ENCODE measurements around the gene SPRYD3. TPM values are rescaled to one million over a fixed set of nuclear protein-coding genes. Genes with fewer than 3 reads are reported as not detected.
A peak's percentile ranks its signal among the peaks of the same experiment; 100 is the strongest.

SPRYD3 gene
- total RNA-seq, 1 donor from 2014 or later = 50.4 TPM

DNA sequence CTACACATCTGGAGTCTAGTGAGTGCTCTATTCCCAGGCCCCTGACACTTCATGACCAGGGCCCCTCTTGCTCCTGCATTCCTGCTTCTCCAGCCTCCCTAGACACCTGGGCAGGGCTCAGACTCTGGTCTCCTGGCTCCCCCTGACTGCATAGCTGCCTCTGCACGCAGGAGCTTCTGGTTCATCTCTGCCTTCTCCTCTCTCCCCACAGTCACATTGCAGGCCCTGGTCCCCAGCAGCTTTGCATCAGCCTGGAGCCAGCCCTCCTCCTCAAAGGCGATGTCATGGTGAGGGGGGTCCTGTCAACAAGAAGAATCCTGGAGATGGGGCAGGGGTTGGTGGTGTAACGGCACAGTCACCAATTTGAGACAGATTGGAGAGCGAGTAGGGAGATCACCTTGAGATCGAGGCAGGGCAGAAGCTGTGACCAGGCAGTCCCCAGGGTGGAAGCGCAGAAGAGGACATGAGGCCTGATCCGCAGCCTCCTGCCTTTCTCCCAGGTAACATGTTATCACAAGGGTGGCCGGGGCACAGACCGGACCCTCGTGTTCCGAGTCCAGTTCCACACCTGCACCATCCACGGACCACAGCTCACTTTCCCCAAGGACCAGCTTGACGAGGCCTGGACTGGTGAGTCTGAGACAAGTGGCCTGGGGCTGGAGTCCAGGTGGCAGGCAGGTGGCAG is 21.2 kb downstream of the SPRYD3 start:
- Histone ChIP-seq H3K27me3 (no peaks in the 10 kb centered on the region), H3K36me3 (peaks cover 94% of the 10 kb centered on the region), H3K4me3 (no peak overlapping the region), H3K9me3 (no peaks in the 10 kb centered on the region), H3K27ac (no peak overlapping the region), H3K4me1 (peaks cover 61% of the 10 kb centered on the region)
- intact Hi-C loops (cut with DNase I) = no loop called here
- DNase-seq (peak; percentile 63), ATAC-seq (no peak)
- TF ChIP-seq, protein P1, sequence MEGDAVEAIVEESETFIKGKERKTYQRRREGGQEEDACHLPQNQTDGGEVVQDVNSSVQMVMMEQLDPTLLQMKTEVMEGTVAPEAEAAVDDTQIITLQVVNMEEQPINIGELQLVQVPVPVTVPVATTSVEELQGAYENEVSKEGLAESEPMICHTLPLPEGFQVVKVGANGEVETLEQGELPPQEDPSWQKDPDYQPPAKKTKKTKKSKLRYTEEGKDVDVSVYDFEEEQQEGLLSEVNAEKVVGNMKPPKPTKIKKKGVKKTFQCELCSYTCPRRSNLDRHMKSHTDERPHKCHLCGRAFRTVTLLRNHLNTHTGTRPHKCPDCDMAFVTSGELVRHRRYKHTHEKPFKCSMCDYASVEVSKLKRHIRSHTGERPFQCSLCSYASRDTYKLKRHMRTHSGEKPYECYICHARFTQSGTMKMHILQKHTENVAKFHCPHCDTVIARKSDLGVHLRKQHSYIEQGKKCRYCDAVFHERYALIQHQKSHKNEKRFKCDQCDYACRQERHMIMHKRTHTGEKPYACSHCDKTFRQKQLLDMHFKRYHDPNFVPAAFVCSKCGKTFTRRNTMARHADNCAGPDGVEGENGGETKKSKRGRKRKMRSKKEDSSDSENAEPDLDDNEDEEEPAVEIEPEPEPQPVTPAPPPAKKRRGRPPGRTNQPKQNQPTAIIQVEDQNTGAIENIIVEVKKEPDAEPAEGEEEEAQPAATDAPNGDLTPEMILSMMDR (IDR thresholded peaks at IDR 0.05) = no peak

DNA sequence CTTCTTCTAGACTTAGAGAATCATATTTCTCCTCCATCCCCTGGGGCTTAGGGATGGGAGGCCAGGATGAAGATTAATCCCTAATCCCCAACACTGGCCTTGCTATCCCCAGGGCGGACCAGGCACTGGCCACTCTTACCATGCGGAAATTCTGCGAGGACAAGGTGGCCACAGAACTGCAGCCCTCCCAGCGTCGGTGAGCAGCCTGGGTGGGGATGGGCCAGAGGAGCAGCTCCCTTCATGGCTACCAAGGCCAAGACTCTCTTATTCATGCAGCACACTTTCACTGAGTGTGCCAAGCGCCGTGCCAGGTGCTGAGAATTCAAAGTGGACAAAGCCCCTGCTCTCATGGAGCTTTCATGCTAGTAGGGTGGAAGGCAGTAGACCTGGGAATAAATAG is 22.3 kb downstream of the SPRYD3 start:
- DNase-seq (peak; percentile 48), ATAC-seq (no peak)
- Histone ChIP-seq H3K36me3 (peaks cover 89% of the 10 kb centered on the region), H3K4me3 (no peak overlapping the region), H3K27me3 (no peaks in the 10 kb centered on the region), H3K4me1 (peaks cover 58% of the 10 kb centered on the region), H3K9me3 (no peaks in the 10 kb centered on the region), H3K27ac (no peak overlapping the region)
- TF ChIP-seq, protein P1 (IDR thresholded peaks at IDR 0.05) = no peak
- intact Hi-C loops (cut with DNase I) = no loop called here

DNA sequence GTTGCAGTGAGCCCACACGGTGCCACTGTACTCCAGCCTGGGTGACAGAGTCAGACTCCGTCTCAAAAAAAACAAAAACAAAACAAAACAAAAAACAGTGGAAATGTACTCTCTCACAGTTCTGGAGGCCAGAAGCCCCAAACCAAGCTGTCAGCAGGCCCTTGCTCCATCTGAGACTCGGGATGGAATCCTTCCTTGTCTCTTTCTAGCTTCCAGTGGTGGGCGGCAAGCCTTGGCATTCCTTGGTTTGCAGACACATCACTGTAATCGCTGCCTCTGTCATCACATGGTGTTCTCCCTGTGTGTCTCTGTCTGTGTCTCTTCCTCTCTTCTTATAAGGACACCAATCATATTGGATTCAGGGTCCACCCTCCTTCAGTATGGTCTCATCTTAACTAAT is 22.9 kb downstream of the SPRYD3 start:
- Histone ChIP-seq H3K27ac (no peak overlapping the region), H3K4me3 (no peak overlapping the region), H3K36me3 (peaks cover 83% of the 10 kb centered on the region), H3K27me3 (no peaks in the 10 kb centered on the region), H3K9me3 (no peaks in the 10 kb centered on the region), H3K4me1 (peaks cover 57% of the 10 kb centered on the region)
- TF ChIP-seq, protein P1 (IDR thresholded peaks at IDR 0.05) = no peak
- no peak for ATAC-seq
- intact Hi-C loops (cut with DNase I) = no loop called here
- DNase-seq = peak; percentile 20

DNA sequence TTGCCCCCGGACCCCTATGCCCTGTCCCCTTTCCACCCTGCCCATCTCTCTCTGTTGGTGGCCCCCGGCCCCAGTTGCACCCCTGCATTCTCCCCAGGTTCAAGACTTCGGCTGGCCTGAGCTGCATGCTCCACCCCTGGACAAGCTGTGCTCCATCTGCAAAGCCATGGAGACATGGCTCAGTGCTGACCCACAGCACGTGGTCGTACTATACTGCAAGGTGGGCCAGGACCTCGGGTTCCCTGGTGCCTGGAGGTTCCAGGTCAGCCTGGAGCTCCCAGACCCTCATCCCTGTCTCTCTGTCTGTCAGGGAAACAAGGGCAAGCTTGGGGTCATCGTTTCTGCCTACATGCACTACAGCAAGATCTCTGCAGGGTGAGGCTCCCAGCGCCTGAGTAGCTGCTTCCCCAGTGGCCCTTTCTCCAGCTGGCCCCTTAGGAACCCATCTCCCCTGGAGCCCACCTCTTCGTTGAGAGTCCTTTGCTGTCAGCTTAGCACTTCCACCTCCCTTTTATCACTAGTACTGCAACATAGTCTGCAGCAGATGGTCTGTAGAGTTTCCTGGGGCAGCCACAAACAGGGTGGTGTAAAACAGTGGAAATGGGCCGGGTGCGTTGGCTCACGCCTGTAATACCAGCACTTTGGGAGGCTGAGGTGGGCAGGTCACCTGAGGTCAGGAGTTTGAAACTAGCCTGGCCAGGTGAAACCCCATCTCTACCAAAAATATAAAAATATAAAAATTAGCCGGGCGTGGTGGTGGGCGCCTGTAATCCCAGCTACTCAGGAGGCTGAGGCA is 23.5 kb downstream of the SPRYD3 start:
- TF ChIP-seq, protein P1 (IDR thresholded peaks at IDR 0.05) = no peak
- DNase-seq (peak; percentile 62), ATAC-seq (no peak)
- H3K27me3 ChIP-seq = no peaks in the 10 kb centered on the region
- H3K36me3 ChIP-seq = peaks cover 77% of the 10 kb centered on the region
- no peak overlapping the region for H3K4me3 ChIP-seq
- H3K27ac ChIP-seq = no peak overlapping the region
- no peaks in the 10 kb centered on the region for H3K9me3 ChIP-seq
- intact Hi-C loops (cut with DNase I) = no loop called here
- peaks cover 53% of the 10 kb centered on the region for H3K4me1 ChIP-seq

DNA sequence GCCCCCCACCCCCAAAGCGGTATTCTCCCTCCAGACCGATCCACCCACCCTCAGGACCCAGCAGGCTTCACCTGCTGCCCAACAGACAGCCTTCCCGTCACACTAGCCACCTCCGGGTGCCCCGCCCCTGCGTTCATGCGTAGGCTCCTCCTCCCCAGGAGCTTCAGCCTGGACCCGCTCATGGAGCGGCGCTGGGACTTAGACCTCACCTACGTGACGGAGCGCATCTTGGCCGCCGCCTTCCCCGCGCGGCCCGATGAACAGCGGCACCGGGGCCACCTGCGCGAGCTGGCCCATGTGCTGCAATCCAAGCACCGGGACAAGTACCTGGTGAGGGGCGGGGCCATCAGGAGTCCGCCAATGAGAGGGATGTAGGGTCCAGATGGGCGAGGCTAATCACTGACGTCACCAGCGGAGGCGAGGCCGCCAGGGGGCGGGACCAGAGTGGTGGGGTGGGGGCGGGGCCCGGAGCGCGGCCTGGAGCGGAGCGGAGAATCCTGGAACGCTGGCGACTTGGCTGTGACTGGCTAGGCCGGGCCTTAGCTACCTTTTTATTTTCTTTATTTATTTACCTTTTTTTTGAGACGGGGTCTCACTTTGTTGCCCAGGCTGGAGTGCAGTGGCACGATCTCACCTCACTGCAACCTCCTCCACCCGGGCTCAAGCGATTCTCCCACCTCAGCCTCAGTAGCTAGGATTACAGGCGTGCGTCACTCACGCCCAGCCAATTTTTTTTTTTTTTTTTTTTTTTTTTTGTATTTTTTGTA is 24.9 kb downstream of the SPRYD3 start:
- peaks cover 63% of the 10 kb centered on the region for H3K36me3 ChIP-seq
- DNase-seq = peak; percentile 97

More for the DNA sequence above, 24.9 kb downstream of the SPRYD3 start:
- Histone ChIP-seq H3K4me1 (peaks cover 42% of the 10 kb centered on the region), H3K27ac (peak overlapping the region; percentile 98), H3K9me3 (no peaks in the 10 kb centered on the region), H3K27me3 (no peaks in the 10 kb centered on the region), H3K4me3 (peak overlapping the region; percentile 86)
- peak; percentile 82 for ATAC-seq
- intact Hi-C loops (cut with DNase I) = no loop called here
- TF ChIP-seq, protein P1 (IDR thresholded peaks at IDR 0.05) = no peak

Data from upper lobe of right lung (tissue), 1 donor.